HCT116 (cell line): ENCODE results near the gene CLIP2. TPM values are rescaled to one million over a fixed set of nuclear protein-coding genes. Genes with fewer than 3 reads are reported as not detected.

Experiments
- ATAC-seq: fragments of 200-7000 bp; cut with Tn5 transposase; 2 replicates; pipeline ENCODE4 v1.9.1; 2020; ENCODE audit warnings: mild to moderate bottlenecking, moderate library complexity
- BruUV-seq: library from RNA; stranded (reverse); fragments of 400-500 nt; replicated peaks from 2 replicates; lab custom pipeline; 2021; lab: Mats Ljungman, UMichigan
- CTCF ChIA-PET: fragments of 300-600 bp; sonication (Branson Sonifier 250); formaldehyde crosslinking; loops from one replicate; lab custom pipeline; 2021; ENCODE audit warnings: antibody characterized with exemption; lab: Charles Lee
- POLR2A ChIA-PET: fragments of 300-600, 350-600 bp; sonication (Branson Sonifier 250); formaldehyde crosslinking; loops from one replicate; lab custom pipeline; 2021; ENCODE audit warnings: antibody characterized with exemption; lab: Charles Lee
- RAD21 ChIA-PET, 2 experiments: fragments of 300-600 bp; sonication (Branson Sonifier 250); formaldehyde crosslinking; loops; one replicate each; lab custom pipeline; 2023; ENCODE audit warnings: low total read pairs in 2 of 2; ENCODE audit not compliant: uncharacterized antibody in 2 of 2, unreplicated experiment in 2 of 2, low non-redundant PET in 1 of 2; lab: Charles Lee
- DNase-seq: peaks from one replicate; pipeline ENCODE4 v3.0.0-alpha.2; 2010; ENCODE audit warnings: low read depth, low spot score
- H2AFZ ChIP-seq: fragments of 200-600 bp; shearing (Covaris generic), sonication (generic); 2 replicates; pipeline ENCODE4 v1.6.1; 2017; ENCODE audit warnings: low read depth, mixed run types, mixed read lengths, antibody characterized with exemption, low read length; ENCODE audit not compliant: poor library complexity, severe bottlenecking
- H3K27ac ChIP-seq: 2 replicates; pipeline ENCODE4 v1.5.1; 2012; ENCODE audit warnings: low read depth, low read length
- H3K27me3 ChIP-seq: fragments of 200-600 bp; sonication (generic); 2 replicates; pipeline ENCODE4 v1.6.1; 2016; ENCODE audit warnings: mixed run types, low read length, mixed read lengths; ENCODE audit not compliant: insufficient read depth
- H3K36me3 ChIP-seq, 2 experiments: fragments of 200-500 bp in 1 of 2; fragments of 200-600 bp in 1 of 2; sonication (Bioruptor generic) in 1 of 2; sonication (generic) in 1 of 2; 2 replicates each; pipeline versions ENCODE4 v1.5.1 to v1.6.1; 2014 to 2016; ENCODE audit warnings: low read length in 2 of 2, inconsistent platforms in 1 of 2, mixed read lengths in 1 of 2, mixed run types in 1 of 2; ENCODE audit not compliant: insufficient read depth in 2 of 2, control insufficient read depth in 1 of 2
- H3K4me1 ChIP-seq, 2 experiments: fragments of 200-600 bp in 1 of 2; sonication (generic) in 1 of 2; 2 replicates each; pipeline versions ENCODE4 v1.5.1 to v1.6.1; 2012 to 2017; ENCODE audit warnings: low read length in 2 of 2, inconsistent platforms in 1 of 2, mild to moderate bottlenecking in 1 of 2, mixed read lengths in 1 of 2, mixed run types in 1 of 2, moderate library complexity in 1 of 2; ENCODE audit not compliant: insufficient read depth in 2 of 2, control insufficient read depth in 1 of 2
- H3K4me2 ChIP-seq: fragments of 200-600 bp; sonication (generic); 2 replicates; pipeline ENCODE4 v1.6.1; 2017; ENCODE audit warnings: mixed run types, low read length, mixed read lengths
- H3K4me3 ChIP-seq, 2 experiments: fragments of 200-600 bp in 1 of 2; sonication (generic) in 1 of 2; replicated peaks in 1 of 2; 2 replicates each; pipeline ENCODE4 v1.5.1; 2011 to 2016; ENCODE audit warnings: low read length in 2 of 2, control low read depth in 1 of 2, low read depth in 1 of 2, mild to moderate bottlenecking in 1 of 2, mixed read lengths in 1 of 2, mixed run types in 1 of 2
- H3K79me2 ChIP-seq: fragments of 200-600 bp; sonication (generic); 2 replicates; pipeline ENCODE4 v1.6.1; 2017; ENCODE audit warnings: mild to moderate bottlenecking, mixed run types, low read length, moderate library complexity, mixed read lengths; ENCODE audit not compliant: insufficient read depth
- H3K9ac ChIP-seq: fragments of 200-600 bp; sonication (generic); 2 replicates; pipeline ENCODE4 v1.6.1; 2016; ENCODE audit warnings: low read length, mixed read lengths
- H3K9me2 ChIP-seq: fragments of 200-600 bp; sonication (generic), shearing (Covaris generic); 2 replicates; pipeline ENCODE4 v1.6.1; 2017; ENCODE audit warnings: mixed run types, mild to moderate bottlenecking, moderate library complexity; ENCODE audit not compliant: insufficient read depth
- H3K9me3 ChIP-seq, 2 experiments: fragments of 200-500 bp in 1 of 2; fragments of 200-600 bp in 1 of 2; sonication (Bioruptor generic) in 1 of 2; sonication (generic) in 1 of 2; 2 replicates each; pipeline ENCODE4 v1.6.1; 2014 to 2017; ENCODE audit warnings: low read length in 2 of 2, mixed read lengths in 2 of 2, inconsistent platforms in 1 of 2, low read depth in 1 of 2, mild to moderate bottlenecking in 1 of 2, mixed run types in 1 of 2, moderate library complexity in 1 of 2; ENCODE audit not compliant: control insufficient read depth in 1 of 2, insufficient read depth in 1 of 2
- H4K20me1 ChIP-seq: fragments of 200-600 bp; sonication (generic), shearing (Covaris generic); 2 replicates; pipeline ENCODE4 v1.6.1; 2017; ENCODE audit warnings: mixed run types, mild to moderate bottlenecking, moderate library complexity; ENCODE audit not compliant: insufficient read depth
- CBX3 ChIP-seq: IDR thresholded peaks from 2 replicates; pipeline ENCODE4 v1.6.1; 2012; ENCODE audit warnings: low read depth
- CEBPB ChIP-seq: IDR thresholded peaks from 2 replicates; pipeline ENCODE4 v1.6.1; 2012; ENCODE audit warnings: low read depth
- EZH2 ChIP-seq: fragments of 200-600 bp; sonication (generic); IDR thresholded peaks from 2 replicates; pipeline ENCODE4 v1.6.1; 2017; ENCODE audit warnings: antibody characterized with exemption, mixed run types
- EZH2phosphoT487 ChIP-seq: fragments of 200-600 bp; IDR thresholded peaks from 2 replicates; pipeline ENCODE4 v1.6.1; 2018; ENCODE audit warnings: antibody characterized with exemption, borderline replicate concordance
- JUND ChIP-seq: IDR thresholded peaks from 2 replicates; pipeline ENCODE4 v1.6.1; 2012
- TCF7L2 ChIP-seq: IDR thresholded peaks from 2 replicates; pipeline ENCODE4 v1.7.0; 2011; ENCODE audit warnings: borderline replicate concordance, inconsistent platforms; ENCODE audit not compliant: insufficient read depth, insufficient read length; ENCODE audit errors: extremely low read depth
- intact Hi-C: fragments of 100-400 bp; cut with micrococcal nuclease; formaldehyde crosslinking; loops from 2 replicates; pipeline ENCODE4 v1.10.0; 2022
- total RNA-seq: library from RNA; stranded (reverse); gene quantifications from one replicate; pipeline ENCODE4 v1.2.1, GENCODE V29; 2021; ENCODE audit not compliant: unreplicated experiment
- TF ChIP-seq, protein P1 (sequence below): IDR thresholded peaks from 2 replicates; pipeline ENCODE4 v1.6.1; 2011; ENCODE audit warnings: mild to moderate bottlenecking, low read length, moderate library complexity; ENCODE audit not compliant: insufficient replicate concordance; ENCODE audit errors: extremely low read depth

The CLIP2 gene
- total RNA-seq, 1 experiment from 2014 or later: 40.1 TPM

DNA sequence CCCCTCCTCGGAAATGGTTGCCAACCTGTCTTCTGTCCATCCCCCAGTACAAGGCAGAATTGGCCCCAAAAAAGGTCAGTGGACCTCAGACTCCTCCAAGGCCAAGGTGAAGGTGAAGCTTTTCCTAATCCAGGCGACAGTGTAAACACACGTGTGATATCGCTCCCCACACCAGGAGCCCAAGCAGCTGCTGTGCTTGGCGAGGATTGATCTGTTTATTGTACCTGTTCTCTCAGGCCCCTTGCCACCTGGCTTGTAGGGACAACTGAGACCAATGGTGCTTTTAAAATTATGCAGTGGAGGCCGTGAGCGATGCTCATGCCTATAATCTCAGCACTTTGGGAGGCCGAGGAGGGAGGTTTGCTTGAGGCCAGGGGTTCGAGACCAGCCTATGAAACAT lies 98.4 kb downstream of the CLIP2 start:
- BruUV-seq: no TSS peak
- peaks cover 0 to 3% of the 10 kb centered on the region in 2 experiments; a peak in 3 of 4 replicates for H3K36me3 ChIP-seq
- CTCF ChIA-PET: no interaction called here
- POLR2A ChIA-PET: no interaction called here
- no peaks in the 10 kb centered on the region for H3K9me3 ChIP-seq
- TF ChIP-seq EZH2phosphoT487: no peak
- TF ChIP-seq JUND: no peak
- no peak for TF ChIP-seq CBX3
- no peak for TF ChIP-seq EZH2
- TF ChIP-seq TCF7L2: no peak
- TF ChIP-seq, all 23 proteins: peak for 0
- Histone ChIP-seq H3K4me1 (no peaks in the 10 kb centered on the region), H3K4me3 (no peak overlapping the region), H3K4me2 (no peak overlapping the region), H3K27me3 (no peaks in the 10 kb centered on the region), H3K79me2 (no peaks in the 10 kb centered on the region), H2AFZ (no peak overlapping the region), H4K20me1 (no peaks in the 10 kb centered on the region), H3K9ac (no peak overlapping the region), H3K9me2 (no peaks in the 10 kb centered on the region), H3K27ac (no peak overlapping the region)
- RAD21 ChIA-PET: no interaction called here
- intact Hi-C loops: no loop called here
- ATAC-seq (no peak), DNase-seq (no peak)

DNA sequence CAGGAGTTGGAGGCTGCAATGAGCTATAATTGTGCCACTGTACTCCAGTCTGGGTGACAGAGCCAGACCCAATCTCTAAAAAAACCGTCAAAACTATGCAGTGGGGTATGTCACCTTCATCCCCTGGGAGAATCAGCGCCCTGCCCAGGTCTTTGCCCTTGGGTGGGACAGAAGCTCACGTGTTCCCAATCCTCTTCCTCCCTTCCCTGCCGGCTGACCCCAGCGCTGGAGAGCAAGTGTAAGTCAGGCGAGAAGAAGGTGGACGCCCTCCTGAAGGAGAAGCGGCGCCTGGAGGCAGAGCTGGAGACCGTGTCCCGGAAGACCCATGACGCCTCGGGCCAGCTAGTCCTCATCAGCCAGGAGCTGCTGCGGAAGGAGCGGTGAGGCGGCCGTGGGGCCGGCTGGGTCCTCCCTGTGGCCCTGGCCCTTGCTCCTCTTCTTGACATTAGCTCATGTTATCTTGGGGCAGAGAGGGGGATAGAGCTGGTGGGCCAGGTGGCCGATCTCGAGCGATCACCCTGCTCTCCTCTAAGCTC lies 99.7 kb downstream of the CLIP2 start:
- ChIA-PET CTCF (no interaction called here), RAD21 (no interaction called here), POLR2A (no interaction called here)
- H3K9ac ChIP-seq: no peak overlapping the region
- H3K79me2 ChIP-seq: no peaks in the 10 kb centered on the region
- no peak overlapping the region for H3K27ac ChIP-seq
- no peaks in the 10 kb centered on the region for H4K20me1 ChIP-seq
- ATAC-seq (no peak), DNase-seq (no peak)
- H3K9me2 ChIP-seq: no peaks in the 10 kb centered on the region
- intact Hi-C loops: no loop called here
- H3K36me3 ChIP-seq: peaks cover 0 to 3% of the 10 kb centered on the region in 2 experiments; a peak in 3 of 4 replicates
- TF ChIP-seq, protein P1, sequence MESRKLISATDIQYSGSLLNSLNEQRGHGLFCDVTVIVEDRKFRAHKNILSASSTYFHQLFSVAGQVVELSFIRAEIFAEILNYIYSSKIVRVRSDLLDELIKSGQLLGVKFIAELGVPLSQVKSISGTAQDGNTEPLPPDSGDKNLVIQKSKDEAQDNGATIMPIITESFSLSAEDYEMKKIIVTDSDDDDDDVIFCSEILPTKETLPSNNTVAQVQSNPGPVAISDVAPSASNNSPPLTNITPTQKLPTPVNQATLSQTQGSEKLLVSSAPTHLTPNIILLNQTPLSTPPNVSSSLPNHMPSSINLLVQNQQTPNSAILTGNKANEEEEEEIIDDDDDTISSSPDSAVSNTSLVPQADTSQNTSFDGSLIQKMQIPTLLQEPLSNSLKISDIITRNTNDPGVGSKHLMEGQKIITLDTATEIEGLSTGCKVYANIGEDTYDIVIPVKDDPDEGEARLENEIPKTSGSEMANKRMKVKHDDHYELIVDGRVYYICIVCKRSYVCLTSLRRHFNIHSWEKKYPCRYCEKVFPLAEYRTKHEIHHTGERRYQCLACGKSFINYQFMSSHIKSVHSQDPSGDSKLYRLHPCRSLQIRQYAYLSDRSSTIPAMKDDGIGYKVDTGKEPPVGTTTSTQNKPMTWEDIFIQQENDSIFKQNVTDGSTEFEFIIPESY: no peak
- TF ChIP-seq CEBPB: no peak
- no peak overlapping the region for H3K4me2 ChIP-seq
- H3K4me1 ChIP-seq: peaks cover 0 to 3% of the 10 kb centered on the region in 2 experiments; a peak in 3 of 4 replicates
- no peaks in the 10 kb centered on the region for H3K27me3 ChIP-seq
- H3K9me3 ChIP-seq: no peaks in the 10 kb centered on the region
- H3K4me3 ChIP-seq: no peak overlapping the region
- no peak overlapping the region for H2AFZ ChIP-seq
- BruUV-seq: no TSS peak
